Right hindlimb (tissue), 1 donor: ENCODE results near the gene TM7SF2.
"Not testable (repeated sequence)": the region's sequence is repeated elsewhere in the genome, so short reads cannot be mapped to it uniquely, and the experiment has no call there.

ENCODE experiments used
- DNase-seq: peaks from one replicate; pipeline ENCODE4 v3.0.0-alpha.2; 2018

The TM7SF2 gene

GRCh38 chr11:65130631-65131416 is 19.2 kb downstream of the TM7SF2 start:
- DNase-seq, result no peak

GRCh38 chr11:65131417-65131776 is 19.7 kb downstream of the TM7SF2 start:
- DNase-seq, result no peak

- no peak for DNase-seq
Measured at GRCh38 chr11:65131895-65132237, 20.2 kb downstream of the TM7SF2 start.

DNA sequence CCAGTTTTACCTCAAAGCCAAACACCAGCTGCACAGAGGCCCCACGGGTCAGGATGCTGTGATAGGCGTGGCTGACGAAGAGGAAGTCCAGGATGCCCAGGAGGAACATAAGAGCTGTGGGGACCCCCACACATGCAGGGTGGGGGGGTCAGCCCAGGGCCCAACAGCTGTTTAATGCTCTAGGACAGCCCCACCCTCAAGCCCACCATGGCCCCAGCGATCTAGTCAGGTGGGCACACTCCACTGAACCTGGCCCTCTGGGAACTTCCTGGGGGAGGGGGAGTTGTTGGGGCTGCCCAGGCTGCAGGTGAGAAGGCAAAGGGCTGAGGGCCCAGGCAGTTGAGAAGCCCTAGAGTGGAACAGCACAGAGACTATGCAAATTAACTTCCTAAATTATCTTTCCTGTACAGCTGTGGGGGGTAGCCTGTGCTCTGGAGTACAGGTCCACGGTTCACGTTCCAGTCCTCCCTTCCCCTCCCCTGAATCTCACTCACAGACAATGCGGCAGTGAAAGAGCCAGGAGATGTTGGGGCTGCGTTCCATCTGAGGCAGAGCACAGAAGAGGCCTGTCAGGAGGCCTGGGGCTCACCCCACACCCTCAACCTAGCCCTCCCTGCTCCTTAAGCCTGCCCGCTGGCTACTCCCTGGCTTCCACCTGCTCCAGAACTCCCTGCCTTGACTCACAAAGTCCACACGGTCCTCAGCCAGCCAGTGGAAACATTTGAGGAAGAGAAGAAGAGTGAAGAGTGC is 20.7 kb downstream of the TM7SF2 start:
- no peak for DNase-seq

DNA sequence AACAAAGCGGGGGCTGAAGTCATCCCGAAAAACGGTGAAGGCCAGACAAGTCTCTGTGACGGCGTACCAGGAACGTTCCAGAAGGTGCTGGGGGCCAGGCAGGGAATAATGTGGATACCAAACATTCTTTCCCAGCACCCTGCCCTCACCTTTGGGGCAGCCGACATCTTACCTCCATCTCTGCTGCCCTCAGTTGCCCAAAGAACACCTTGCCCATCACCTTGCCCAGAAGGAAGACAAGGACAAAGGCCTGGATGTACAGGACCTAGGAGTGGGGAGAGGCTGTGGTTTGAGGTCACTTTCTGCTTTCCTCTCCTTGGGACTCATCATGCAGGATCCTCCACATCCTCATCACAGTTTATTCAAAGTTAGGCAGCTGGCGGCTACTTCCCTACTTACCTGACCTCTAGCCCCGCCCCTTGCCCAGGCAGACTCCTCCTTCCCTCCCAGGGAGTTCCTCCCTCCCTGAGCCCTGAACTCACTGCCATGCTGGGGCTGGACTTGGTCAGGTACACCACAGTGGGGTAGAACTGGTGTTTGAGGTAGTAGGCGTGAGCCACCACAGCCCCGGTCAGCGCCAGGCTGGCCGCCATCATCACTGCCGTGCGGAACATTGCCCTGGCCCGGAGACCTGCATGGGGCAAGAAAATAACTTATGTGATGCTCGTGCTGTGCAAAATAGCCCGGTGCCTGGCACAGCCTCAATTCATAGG is 21.5 kb downstream of the TM7SF2 start:
- DNase-seq, result no peak

DNA sequence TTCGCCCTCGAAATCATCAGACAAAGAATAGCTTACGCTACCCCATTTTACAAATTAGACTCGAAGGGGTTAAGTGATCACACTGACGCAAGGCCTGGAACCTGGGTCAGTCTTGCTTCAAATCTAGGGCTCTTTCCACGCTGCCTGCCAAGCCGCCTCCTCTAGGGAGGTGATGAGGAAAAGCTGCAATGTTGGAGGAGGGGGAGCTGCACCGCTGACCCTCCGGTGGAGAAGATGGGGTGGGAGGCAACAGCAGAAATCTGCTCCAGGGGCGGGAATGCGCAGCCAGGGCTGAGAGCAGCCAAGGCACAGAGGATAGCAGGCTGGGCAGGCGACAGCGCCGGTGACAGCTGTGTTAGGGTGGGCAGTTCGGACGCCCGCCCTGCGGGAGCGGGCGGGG is 22.1 kb downstream of the TM7SF2 start:
- DNase-seq, result peak; percentile 84

DNA sequence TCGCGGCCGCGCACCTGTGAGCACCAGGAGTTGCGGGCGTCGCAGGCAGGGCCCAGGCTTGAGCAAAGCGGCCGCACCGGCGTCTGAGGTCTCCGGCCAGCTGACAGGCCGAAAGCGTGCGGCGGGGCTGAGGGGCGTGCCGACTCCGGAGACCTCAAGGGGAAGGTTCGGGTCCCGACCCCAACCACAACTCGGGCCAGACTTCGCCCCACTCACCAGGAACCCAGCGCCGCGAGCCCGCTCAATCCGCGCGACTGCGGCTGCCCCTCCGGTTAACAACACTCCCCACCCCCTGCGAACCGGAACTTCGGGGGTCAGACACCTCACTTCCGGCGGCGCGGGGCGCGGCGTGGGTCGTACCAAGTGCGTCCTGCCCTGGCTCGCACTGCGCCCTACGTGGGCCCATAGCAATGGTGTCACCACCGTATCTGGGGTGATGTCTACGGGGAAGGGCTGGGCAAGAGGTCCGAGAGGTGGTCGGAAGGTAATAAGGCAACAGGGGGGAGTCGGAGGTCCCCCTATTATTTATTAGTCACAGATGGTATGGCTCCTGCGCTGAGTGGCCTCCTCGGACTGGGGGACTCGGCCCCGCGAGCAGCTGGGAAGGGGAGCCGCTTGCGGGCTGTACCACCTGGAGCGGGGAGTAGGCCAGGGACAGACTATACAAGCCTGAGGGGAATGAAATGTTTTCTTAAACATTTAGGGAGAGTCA is 22.7 kb downstream of the TM7SF2 start, which contains the start of gene SYVN1:
Gene SYVN1 (minus strand): TSS at position 280 of the 712 bp plus-strand sequence. CDS start 918 bp downstream, outside the sequence.
- DNase-seq, result peak; percentile 94

- DNase-seq, result peak; percentile 95
Measured at GRCh38 chr11:65134952-65135632, 23.4 kb downstream of the TM7SF2 start.

DNA sequence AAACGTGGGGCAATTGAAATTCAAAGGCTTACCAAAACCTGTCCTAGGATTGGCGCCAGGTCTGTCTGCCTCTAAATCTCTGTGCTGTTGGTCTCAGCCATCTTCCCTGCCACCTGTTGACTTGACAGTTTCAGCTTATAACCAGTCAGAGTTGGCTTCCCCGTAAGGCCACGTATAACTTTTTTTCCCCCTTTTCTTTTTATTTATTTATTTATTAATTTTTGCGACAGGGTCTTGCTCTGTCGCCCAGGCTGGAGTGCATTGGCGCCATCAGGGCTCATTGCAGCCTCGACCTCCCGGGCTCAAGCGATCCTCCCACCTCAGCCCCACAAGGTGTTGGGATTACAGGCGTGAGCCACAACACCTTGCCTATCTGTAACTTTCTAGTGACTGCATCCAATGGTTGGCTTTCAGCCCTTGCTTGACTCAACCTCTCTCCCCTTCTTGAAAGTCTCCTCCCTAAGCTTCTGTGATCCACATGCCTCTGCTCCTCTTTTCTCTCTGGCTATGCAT is 24.0 kb downstream of the TM7SF2 start:
- no peak for DNase-seq

- no peak for DNase-seq
Measured at GRCh38 chr11:65136515-65137096, 24.9 kb downstream of the TM7SF2 start.

DNA sequence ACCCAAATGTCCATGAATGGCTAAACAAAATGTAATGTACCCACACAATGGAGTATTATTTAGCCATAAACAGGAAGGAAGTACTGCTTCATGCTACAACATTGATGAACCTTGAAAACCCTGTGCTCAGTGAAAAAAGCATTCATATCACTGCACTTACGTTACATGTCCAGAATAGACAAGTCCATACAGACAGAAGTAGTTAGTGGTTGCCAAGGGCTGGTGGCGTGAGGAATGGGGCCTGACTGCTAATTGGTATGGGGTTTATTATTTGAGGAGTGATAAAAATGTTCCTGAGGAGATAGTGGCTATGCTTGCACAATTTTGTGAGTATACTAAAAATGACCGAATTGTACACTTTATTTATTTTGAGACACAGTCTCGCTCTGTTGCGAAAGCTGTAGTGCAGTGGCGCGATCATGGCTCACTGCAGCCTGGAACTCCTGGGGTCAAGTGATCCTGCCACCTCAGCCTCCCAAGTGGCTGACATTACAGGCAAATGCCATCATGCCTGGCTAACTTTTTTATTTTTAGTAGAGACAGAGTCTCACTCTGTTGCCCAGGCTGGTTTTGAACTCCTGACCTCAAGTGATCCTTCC is 30.3 kb downstream of the TM7SF2 start:
- DNase-seq, result no peak

DNA sequence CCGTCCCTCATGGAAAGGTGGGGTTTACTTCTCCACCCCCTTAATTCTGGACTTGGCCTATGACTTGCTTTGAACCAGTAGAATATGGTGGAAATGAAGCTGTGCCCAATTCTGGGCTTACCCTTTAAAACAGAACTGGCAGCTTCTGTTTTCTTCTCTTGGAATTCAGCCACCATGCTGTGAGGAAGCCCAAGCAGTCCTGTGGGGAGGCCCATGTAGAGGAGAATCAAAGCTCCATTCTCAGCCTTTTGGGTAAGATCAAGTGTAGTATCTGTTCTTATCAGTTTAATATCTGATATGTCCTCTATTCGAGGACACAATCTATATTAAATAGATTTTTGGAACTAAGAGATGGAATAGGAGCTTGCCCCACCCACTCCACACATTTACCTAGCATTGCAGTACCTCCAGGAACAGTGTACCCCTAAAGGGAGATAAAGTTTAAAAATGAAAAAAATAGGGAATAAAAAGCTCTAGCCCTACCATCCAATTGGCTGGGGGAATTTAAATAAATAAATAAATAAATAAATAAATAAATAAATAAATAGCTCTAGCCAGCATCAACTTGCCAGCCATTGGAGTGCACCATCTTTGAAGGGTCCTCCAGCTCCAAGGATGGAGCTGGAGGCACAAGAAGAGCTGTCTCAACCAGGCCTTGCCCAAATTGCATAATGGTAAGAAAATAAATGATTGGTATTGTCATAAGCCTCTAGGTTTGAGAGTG is 35.8 kb downstream of the TM7SF2 start:
- DNase-seq, result no peak

- no peak for DNase-seq
Measured at GRCh38 chr11:65148657-65149056, 37.0 kb downstream of the TM7SF2 start.

DNA sequence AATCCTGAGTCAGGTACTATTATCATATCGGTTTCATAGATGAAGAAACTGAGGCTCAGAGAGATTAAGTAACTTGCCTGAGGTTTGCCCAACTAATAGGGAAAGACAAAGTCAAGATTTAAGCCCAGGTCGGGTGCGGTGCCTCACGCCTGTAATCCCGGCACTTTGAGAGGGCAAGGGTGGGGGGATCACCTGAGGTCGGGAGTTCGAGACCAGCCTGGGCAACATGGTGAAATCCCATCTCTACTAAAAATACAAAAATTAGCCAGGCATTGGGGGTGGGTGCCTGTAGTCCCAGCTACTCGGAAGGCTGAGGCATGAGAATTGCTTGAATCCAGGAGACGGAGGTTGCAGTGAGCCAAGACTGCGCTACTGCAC is 38.4 kb downstream of the TM7SF2 start:
- not testable (repeated sequence) for DNase-seq

DNA sequence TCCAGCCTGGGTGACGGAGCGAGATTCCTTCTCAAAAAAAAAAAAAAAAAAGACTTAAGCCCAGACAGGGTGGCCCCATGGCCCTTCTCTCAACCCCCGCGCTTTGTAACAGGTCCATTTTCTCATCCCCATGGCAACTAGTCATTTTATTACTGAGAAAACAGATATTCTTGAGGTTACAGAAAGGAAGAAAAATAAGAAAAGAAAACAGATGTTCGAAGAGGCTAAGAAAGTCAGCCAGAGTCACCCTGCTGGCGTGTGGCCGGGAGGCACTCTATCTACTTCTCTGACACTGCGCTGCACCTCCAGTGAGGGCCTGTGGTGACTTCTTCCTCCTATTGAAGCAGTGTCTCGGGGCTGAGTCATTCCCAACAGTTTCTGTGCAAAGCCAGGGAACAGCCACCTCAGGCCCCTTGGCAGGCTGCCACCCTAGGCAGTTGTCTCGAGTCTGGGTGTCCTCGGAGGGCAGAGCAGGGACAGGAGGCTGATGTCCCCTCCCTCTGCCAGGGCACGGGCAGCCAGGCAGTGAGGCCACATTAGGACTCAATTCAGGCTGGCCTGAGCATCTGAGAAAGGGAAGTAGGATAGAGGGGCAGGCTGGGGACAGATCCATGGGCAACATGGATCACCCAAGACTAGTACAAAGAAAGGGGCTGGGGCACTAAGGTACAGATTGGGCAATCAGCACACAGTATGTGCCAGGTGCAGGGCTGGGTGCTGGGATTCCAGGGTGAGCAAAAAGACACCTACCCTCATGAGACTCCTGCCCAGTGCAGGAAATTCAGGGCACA is 39.0 kb downstream of the TM7SF2 start:
- DNase-seq, result peak; percentile 77

DNA sequence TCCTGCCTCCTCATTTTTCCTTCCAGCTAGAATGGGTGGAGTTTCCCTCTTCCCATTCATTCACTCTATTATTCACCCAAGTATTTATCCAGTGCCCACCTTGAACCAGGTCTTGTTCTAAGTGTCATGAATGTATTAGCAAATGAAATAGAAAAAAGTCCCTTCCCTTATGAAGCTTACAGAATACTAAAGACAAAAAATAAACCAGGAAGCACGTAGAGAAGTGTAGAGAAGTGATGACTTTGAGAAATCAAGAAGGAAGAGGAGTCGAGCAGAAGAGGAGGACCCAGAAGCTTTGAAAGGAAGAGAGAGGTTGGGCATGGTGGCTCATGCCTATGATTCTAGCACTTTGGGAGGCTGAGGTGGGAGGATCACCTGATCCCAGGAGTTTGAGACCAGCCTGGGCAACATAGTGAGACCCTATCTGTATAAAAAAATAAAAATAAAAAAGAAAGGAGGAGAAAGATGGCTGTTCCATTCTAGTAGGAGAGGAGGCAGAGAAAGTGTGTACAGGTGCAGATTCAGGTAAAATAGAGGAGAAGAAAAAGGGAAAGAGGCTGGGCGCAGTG is 39.7 kb downstream of the TM7SF2 start:
- DNase-seq, result no peak

DNA sequence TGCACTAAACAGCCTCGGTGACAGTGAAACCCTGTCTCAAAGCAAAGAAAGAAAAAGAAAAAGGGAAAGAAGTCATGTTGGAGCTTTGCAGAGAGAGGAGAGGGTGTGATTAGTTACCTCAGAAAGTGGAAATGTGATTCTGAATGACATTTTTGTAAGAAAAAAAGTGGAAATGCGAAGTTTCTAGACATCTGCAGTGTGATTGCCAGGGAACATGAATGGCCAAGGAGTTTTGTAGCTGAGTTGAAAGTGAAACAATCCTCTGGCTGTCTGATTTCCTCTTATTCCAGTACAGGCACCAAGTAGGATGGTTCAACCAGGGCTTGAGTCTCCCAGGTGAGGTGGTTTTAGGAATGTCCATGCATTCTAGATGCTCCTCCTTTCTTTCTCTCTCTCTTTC is 40.5 kb downstream of the TM7SF2 start:
- no peak for DNase-seq

- DNase-seq, result no peak
Measured at GRCh38 chr11:65156256-65156655, 44.6 kb downstream of the TM7SF2 start.

GRCh38 chr11:65156926-65157325 is 45.3 kb downstream of the TM7SF2 start:
- no peak for DNase-seq

DNA sequence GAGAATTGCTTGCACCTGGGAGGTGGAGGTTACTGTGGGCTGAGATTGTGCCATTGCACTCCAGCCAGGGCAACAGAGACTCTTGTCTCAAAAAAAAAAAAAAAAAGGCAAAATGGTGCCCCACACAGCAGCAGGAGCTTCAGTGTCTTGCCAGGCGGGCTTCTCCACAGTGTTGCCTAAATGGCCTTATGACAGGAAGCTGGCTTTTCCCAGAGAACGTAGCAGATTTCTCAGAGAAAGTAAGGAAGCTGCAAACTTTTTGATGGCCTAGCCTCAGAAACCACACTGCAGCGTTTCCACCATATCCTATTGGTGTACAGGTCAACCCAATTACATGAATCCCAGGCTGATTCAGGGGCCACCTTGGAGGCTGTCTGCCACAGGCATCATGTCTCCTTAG is 45.7 kb downstream of the TM7SF2 start:
- no peak for DNase-seq
